IMR-90 (cell line): ENCODE measurements around the gene ANKRD6. TPM values are rescaled to one million over a fixed set of nuclear protein-coding genes. Genes with fewer than 3 reads are reported as not detected.

Experiments used
- ATAC-seq: fragments of 200-7000 bp; cut with Tn5 transposase; 2 replicates; pipeline ENCODE4 v1.9.1; 2020; ENCODE audit warnings: low read depth, mild to moderate bottlenecking, moderate library complexity
- BruUV-seq: library from RNA; stranded (reverse); fragments of 400-500 nt; replicated peaks from 2 replicates; lab custom pipeline; 2021; lab: Mats Ljungman, UMichigan
- CTCF ChIA-PET: fragments of 300-600 bp; formaldehyde crosslinking; extraction: SDS; loops from one replicate; lab custom pipeline; 2021; ENCODE audit warnings: antibody characterized with exemption; lab: Yijun Ruan, JAX
- POLR2A ChIA-PET: fragments of 300-600 bp; sonication (Branson Sonifier 250); formaldehyde crosslinking; loops from one replicate; lab custom pipeline; 2022; ENCODE audit warnings: antibody characterized with exemption; ENCODE audit not compliant: unreplicated experiment; lab: Charles Lee
- DNase-seq: peaks from one replicate; pipeline ENCODE4 v3.0.0; 2013
- H2AFZ ChIP-seq: replicated peaks from 2 replicates; pipeline ENCODE3; 2013; ENCODE audit warnings: low read length, mild to moderate bottlenecking; ENCODE audit not compliant: poor library complexity
- H2AK5ac ChIP-seq: 2 replicates; pipeline ENCODE4 v1.6.1; 2013; ENCODE audit warnings: low read depth, low read length, inconsistent platforms
- H2AK9ac ChIP-seq: replicated peaks from 2 replicates; pipeline ENCODE3; 2013; ENCODE audit warnings: mild to moderate bottlenecking, low read depth, low read length, moderate library complexity; ENCODE audit not compliant: poor library complexity
- H2BK120ac ChIP-seq: 2 replicates; pipeline ENCODE4 v1.6.1; 2013; ENCODE audit warnings: low read depth, low read length, inconsistent platforms
- H2BK15ac ChIP-seq: 3 replicates; pipeline ENCODE4 v1.6.1; 2013; ENCODE audit warnings: low read depth, low read length, inconsistent platforms
- H2BK20ac ChIP-seq: 2 replicates; pipeline ENCODE4 v1.6.1; 2013; ENCODE audit warnings: low read depth, mild to moderate bottlenecking, inconsistent platforms, low read length, moderate library complexity
- H2BK5ac ChIP-seq: 2 replicates; pipeline ENCODE4 v1.6.1; 2013; ENCODE audit warnings: mild to moderate bottlenecking, low read depth, low read length, inconsistent platforms; ENCODE audit not compliant: poor library complexity, severe bottlenecking
- H3K14ac ChIP-seq: replicated peaks from 2 replicates; pipeline ENCODE4 v1.6.1; 2013; ENCODE audit warnings: low read depth, low read length, inconsistent platforms
- H3K18ac ChIP-seq: 2 replicates; pipeline ENCODE4 v1.6.1; 2013; ENCODE audit warnings: low read depth, low read length, control low read depth
- H3K23ac ChIP-seq: 2 replicates; pipeline ENCODE4 v1.6.1; 2013; ENCODE audit warnings: low read depth, low read length, inconsistent platforms
- H3K27ac ChIP-seq: 2 replicates; pipeline ENCODE4 v1.5.1; 2013; ENCODE audit warnings: mild to moderate bottlenecking, control low read depth, low read length; ENCODE audit not compliant: insufficient read depth
- H3K27me3 ChIP-seq: 2 replicates; pipeline ENCODE4 v1.6.1; 2013; ENCODE audit warnings: low read length; ENCODE audit not compliant: control insufficient read depth, insufficient read depth
- H3K36me3 ChIP-seq: 2 replicates; pipeline ENCODE4 v1.6.1; 2013; ENCODE audit warnings: low read length, mixed read lengths; ENCODE audit not compliant: control insufficient read depth, insufficient read depth
- H3K4ac ChIP-seq: 2 replicates; pipeline ENCODE4 v1.6.1; 2013; ENCODE audit warnings: low read depth, low read length, inconsistent platforms
- H3K4me1 ChIP-seq: 2 replicates; pipeline ENCODE4 v1.6.1; 2013; ENCODE audit warnings: low read length, mixed read lengths; ENCODE audit not compliant: control insufficient read depth, insufficient read depth
- H3K4me2 ChIP-seq: 2 replicates; pipeline ENCODE4 v1.6.1; 2013; ENCODE audit warnings: low read depth, mild to moderate bottlenecking, control low read depth, low read length, moderate library complexity
- H3K4me3 ChIP-seq: 2 replicates; pipeline ENCODE4 v1.5.1; 2013; ENCODE audit warnings: low read depth, mild to moderate bottlenecking, control low read depth, low read length, moderate library complexity; ENCODE audit not compliant: insufficient read depth
- H3K56ac ChIP-seq: 2 replicates; pipeline ENCODE4 v1.6.1; 2013; ENCODE audit warnings: low read length, inconsistent platforms; ENCODE audit not compliant: insufficient read depth; ENCODE audit errors: extremely low read depth
- H3K79me1 ChIP-seq, 2 experiments: 2 replicates each; pipeline ENCODE4 v1.6.1; 2013; ENCODE audit warnings: low read length in 2 of 2, inconsistent platforms in 1 of 2, low read depth in 1 of 2
- H3K9ac ChIP-seq: 2 replicates; pipeline ENCODE4 v1.6.1; 2013; ENCODE audit warnings: low read depth, low read length, control low read depth
- H3K9me1 ChIP-seq: 2 replicates; pipeline ENCODE4 v1.6.1; 2013; ENCODE audit warnings: low read length, inconsistent platforms; ENCODE audit not compliant: insufficient read depth
- H3K9me3 ChIP-seq: 2 replicates; pipeline ENCODE4 v1.6.1; 2013; ENCODE audit warnings: low read length; ENCODE audit not compliant: control insufficient read depth, insufficient read depth
- H4K20me1 ChIP-seq: 2 replicates; pipeline ENCODE4 v1.6.1; 2013; ENCODE audit warnings: low read length, inconsistent platforms; ENCODE audit not compliant: insufficient read depth
- H4K5ac ChIP-seq: 2 replicates; pipeline ENCODE4 v1.6.1; 2013; ENCODE audit warnings: mild to moderate bottlenecking, low read depth, low read length, control low read depth
- H4K8ac ChIP-seq, 2 experiments: 2 replicates each; pipeline ENCODE4 v1.6.1; 2013; ENCODE audit warnings: low read depth in 2 of 2, low read length in 2 of 2, control low read depth in 1 of 2, inconsistent platforms in 1 of 2
- H4K91ac ChIP-seq: 2 replicates; pipeline ENCODE4 v1.6.1; 2013; ENCODE audit warnings: low read depth, low read length, inconsistent platforms; ENCODE audit not compliant: insufficient read depth
- BHLHE40 ChIP-seq: fragments of 150-350 bp; IDR thresholded peaks from 2 replicates; pipeline ENCODE4 v1.6.1; 2016; ENCODE audit warnings: mild to moderate bottlenecking, low read depth, low read length
- CEBPB ChIP-seq: IDR thresholded peaks from 2 replicates; pipeline ENCODE4 v1.6.1; 2012; ENCODE audit warnings: low read depth, low read length, improper control_type of control experiment
- CHD1 ChIP-seq: IDR thresholded peaks from 2 replicates; pipeline ENCODE4 v1.6.1; 2012; ENCODE audit warnings: low read depth, low read length, improper control_type of control experiment
- FOS ChIP-seq: fragments of 150-350 bp; IDR thresholded peaks from 2 replicates; pipeline ENCODE4 v1.6.1; 2016; ENCODE audit warnings: low read depth, low read length
- MAFK ChIP-seq: IDR thresholded peaks from 2 replicates; pipeline ENCODE4 v1.6.1; 2012; ENCODE audit warnings: low read depth, low read length, improper control_type of control experiment
- MAZ ChIP-seq: IDR thresholded peaks from 2 replicates; pipeline ENCODE4 v1.6.1; 2012; ENCODE audit warnings: low read depth, mild to moderate bottlenecking, low read length, improper control_type of control experiment, moderate library complexity, borderline replicate concordance
- MXI1 ChIP-seq: IDR thresholded peaks from 2 replicates; pipeline ENCODE4 v1.6.1; 2012; ENCODE audit warnings: low read depth, mild to moderate bottlenecking, low read length, moderate library complexity, borderline replicate concordance
- NFE2L2 ChIP-seq: fragments of 150-350 bp; IDR thresholded peaks from 2 replicates; pipeline ENCODE4 v1.6.1; 2016; ENCODE audit warnings: low read depth, mild to moderate bottlenecking, low read length
- POLR2A ChIP-seq: IDR thresholded peaks from 2 replicates; pipeline ENCODE4 v1.6.1; 2012; ENCODE audit warnings: mild to moderate bottlenecking, low read depth, low read length
- RAD21 ChIP-seq: IDR thresholded peaks from 2 replicates; pipeline ENCODE4 v1.6.1; 2012; ENCODE audit warnings: low read length, improper control_type of control experiment
- RCOR1 ChIP-seq: IDR thresholded peaks from 2 replicates; pipeline ENCODE4 v1.6.1; 2012; ENCODE audit warnings: mild to moderate bottlenecking, low read length, improper control_type of control experiment; ENCODE audit not compliant: insufficient replicate concordance
- RFX5 ChIP-seq: IDR thresholded peaks from 2 replicates; pipeline ENCODE4 v1.8.0; 2012; ENCODE audit warnings: low read depth, mild to moderate bottlenecking, low read length, moderate library complexity
- SMC3 ChIP-seq: fragments of 150-350 bp; IDR thresholded peaks from 2 replicates; pipeline ENCODE4 v1.6.1; 2016; ENCODE audit warnings: low read depth, mild to moderate bottlenecking, antibody characterized with exemption, low read length, moderate library complexity
- WGBS, 2 experiments: methylation state at CpG; one replicate each; pipeline versions ENCODE4 v1.1.5 to v1.1.7; 2013; ENCODE audit warnings: missing lambda C conversion rate in 2 of 2; ENCODE audit not compliant: insufficient read length in 1 of 2; ENCODE audit errors: extremely low coverage in 2 of 2; 5-methylcytosine and 5-hydroxymethylcytosine counted together
- dilution Hi-C: fragments of 300-500 bp; cut with HindIII; formaldehyde crosslinking; loops from one replicate; pipeline ENCODE4 v1.14.3; 2018; ENCODE audit warnings: low sequenced_read_pairs; ENCODE audit not compliant: unreplicated experiment
- in situ Hi-C: fragments of 300-500 bp; cut with MboI; formaldehyde crosslinking; loops from 3 replicates; pipeline ENCODE4 v1.14.3; 2019; ENCODE audit warnings: low sequenced_read_pairs, inconsistent platforms, mixed read lengths
- intact Hi-C: fragments of 100-400 bp; cut with micrococcal nuclease; formaldehyde crosslinking; loops from 2 replicates; pipeline ENCODE4 v1.10.0; 2022
- polyA plus RNA-seq, 3 experiments: library from polyadenylated mRNA; depleted of rRNA; stranded (reverse); fragments of >200 nt; gene quantifications; 2 replicates each; pipeline ENCODE4 v1.2.3, GENCODE V29; 2012; ENCODE audit warnings: low replicate concordance in 1 of 3
- total RNA-seq: library from RNA; depleted of rRNA; stranded (reverse); fragments of >200 nt; gene quantifications from 2 replicates; pipeline ENCODE4 v1.2.3, GENCODE V29; 2012
- TF ChIP-seq, protein P1 (sequence below): conservative IDR thresholded peaks from 2 replicates; pipeline ENCODE4 v1.5.1; 2012; ENCODE audit warnings: mild to moderate bottlenecking, low read depth, low read length, improper control_type of control experiment
- TF ChIP-seq, protein P2 (sequence below): fragments of 150-350 bp; IDR thresholded peaks from 2 replicates; pipeline ENCODE4 v1.6.1; 2017; ENCODE audit warnings: mild to moderate bottlenecking, antibody characterized with exemption, low read length, low read depth
- TF ChIP-seq, protein P3 (sequence below): fragments of 150-350 bp; IDR thresholded peaks from 2 replicates; pipeline ENCODE4 v1.6.1; 2016; ENCODE audit warnings: low read depth, mild to moderate bottlenecking, low read length, moderate library complexity, borderline replicate concordance

The ANKRD6 gene
- total and polyA plus RNA-seq, 2 of the 4 experiments (the other 2 are of a cell fraction), result 0.12 to 0.18 TPM

- Histone ChIP-seq H3K23ac (no peak overlapping the region), H2AK9ac (no peak overlapping the region), H4K91ac (no peak overlapping the region), H3K36me3 (peaks cover 54% of the 10 kb centered on the region), H3K14ac (no peak overlapping the region), H3K9me1 (peaks cover 3% of the 10 kb centered on the region), H3K27me3 (no peaks in the 10 kb centered on the region), H3K4me2 (no peak overlapping the region), H2AFZ (no peak overlapping the region), H2BK5ac (no peak overlapping the region), H2BK120ac (no peak overlapping the region), H2AK5ac (no peak overlapping the region), H2BK15ac (no peak overlapping the region), H3K79me1 (no peaks in the 10 kb centered on the region), H4K20me1 (no peaks in the 10 kb centered on the region), H3K18ac (no peak overlapping the region), H4K8ac (no peak overlapping the region), H3K9me3 (no peaks in the 10 kb centered on the region), H3K56ac (no peak overlapping the region), H2BK20ac (no peak overlapping the region), H3K9ac (no peak overlapping the region), H3K27ac (no peak overlapping the region), H3K4me3 (no peak overlapping the region), H3K4ac (no peak overlapping the region), H3K4me1 (peaks cover 3% of the 10 kb centered on the region; the same call in 1 of the 2 replicates), H4K5ac (no peak overlapping the region)
- POLR2A ChIA-PET, result no interaction called here
- DNase-seq (no peak), ATAC-seq (no peak)
- in situ Hi-C loops, result no loop called here
- TF ChIP-seq CHD1, result no peak
- TF ChIP-seq, protein P1, sequence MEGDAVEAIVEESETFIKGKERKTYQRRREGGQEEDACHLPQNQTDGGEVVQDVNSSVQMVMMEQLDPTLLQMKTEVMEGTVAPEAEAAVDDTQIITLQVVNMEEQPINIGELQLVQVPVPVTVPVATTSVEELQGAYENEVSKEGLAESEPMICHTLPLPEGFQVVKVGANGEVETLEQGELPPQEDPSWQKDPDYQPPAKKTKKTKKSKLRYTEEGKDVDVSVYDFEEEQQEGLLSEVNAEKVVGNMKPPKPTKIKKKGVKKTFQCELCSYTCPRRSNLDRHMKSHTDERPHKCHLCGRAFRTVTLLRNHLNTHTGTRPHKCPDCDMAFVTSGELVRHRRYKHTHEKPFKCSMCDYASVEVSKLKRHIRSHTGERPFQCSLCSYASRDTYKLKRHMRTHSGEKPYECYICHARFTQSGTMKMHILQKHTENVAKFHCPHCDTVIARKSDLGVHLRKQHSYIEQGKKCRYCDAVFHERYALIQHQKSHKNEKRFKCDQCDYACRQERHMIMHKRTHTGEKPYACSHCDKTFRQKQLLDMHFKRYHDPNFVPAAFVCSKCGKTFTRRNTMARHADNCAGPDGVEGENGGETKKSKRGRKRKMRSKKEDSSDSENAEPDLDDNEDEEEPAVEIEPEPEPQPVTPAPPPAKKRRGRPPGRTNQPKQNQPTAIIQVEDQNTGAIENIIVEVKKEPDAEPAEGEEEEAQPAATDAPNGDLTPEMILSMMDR, result no peak
- no peak for TF ChIP-seq RAD21
- no peak for TF ChIP-seq NFE2L2
- no peak for TF ChIP-seq POLR2A
- no peak for TF ChIP-seq RFX5
- no peak for TF ChIP-seq BHLHE40
- TF ChIP-seq SMC3, result no peak
- no peak for TF ChIP-seq MXI1
- no peak for TF ChIP-seq MAFK
- no peak for TF ChIP-seq CEBPB
- TF ChIP-seq, protein P2, sequence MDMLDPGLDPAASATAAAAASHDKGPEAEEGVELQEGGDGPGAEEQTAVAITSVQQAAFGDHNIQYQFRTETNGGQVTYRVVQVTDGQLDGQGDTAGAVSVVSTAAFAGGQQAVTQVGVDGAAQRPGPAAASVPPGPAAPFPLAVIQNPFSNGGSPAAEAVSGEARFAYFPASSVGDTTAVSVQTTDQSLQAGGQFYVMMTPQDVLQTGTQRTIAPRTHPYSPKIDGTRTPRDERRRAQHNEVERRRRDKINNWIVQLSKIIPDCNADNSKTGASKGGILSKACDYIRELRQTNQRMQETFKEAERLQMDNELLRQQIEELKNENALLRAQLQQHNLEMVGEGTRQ, result no peak
- no peak for TF ChIP-seq MAZ
- TF ChIP-seq, protein P3, sequence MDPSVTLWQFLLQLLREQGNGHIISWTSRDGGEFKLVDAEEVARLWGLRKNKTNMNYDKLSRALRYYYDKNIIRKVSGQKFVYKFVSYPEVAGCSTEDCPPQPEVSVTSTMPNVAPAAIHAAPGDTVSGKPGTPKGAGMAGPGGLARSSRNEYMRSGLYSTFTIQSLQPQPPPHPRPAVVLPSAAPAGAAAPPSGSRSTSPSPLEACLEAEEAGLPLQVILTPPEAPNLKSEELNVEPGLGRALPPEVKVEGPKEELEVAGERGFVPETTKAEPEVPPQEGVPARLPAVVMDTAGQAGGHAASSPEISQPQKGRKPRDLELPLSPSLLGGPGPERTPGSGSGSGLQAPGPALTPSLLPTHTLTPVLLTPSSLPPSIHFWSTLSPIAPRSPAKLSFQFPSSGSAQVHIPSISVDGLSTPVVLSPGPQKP, result no peak
- TF ChIP-seq RCOR1, result no peak
- TF ChIP-seq FOS, result no peak
- BruUV-seq, result no TSS peak
- no CpG with 5 or more reads among the region's 3 CpGs for WGBS, 2 experiments
- dilution Hi-C loops, result no loop called here
- intact Hi-C loops, result no loop called here
- CTCF ChIA-PET, result interaction anchor here (0.6 kb wide), 1 partner anchor 11 kb away, joined by 4 read pairs; no protein-coding TSS in a partner anchor
Measured at GRCh38 chr6:89678531-89678930, 245.6 kb downstream of the ANKRD6 start.
